Uterus (tissue), 2 donors: Measurements from ENCODE around the gene CAPS.

ENCODE experiments used
- POLR2A ChIP-seq, 2 donors: fragments of 450-650 bp; IDR thresholded peaks; one replicate each; pipeline ENCODE4 v1.6.1; 2016; ENCODE audit warnings: antibody characterized with exemption in 2 of 2, mild to moderate bottlenecking in 1 of 2, moderate library complexity in 1 of 2
- TF ChIP-seq, protein P1 (sequence below), 4 experiments: fragments of 200-600 bp in 2 of 4; fragments of 450-650 bp in 2 of 4; sonication (generic) in 2 of 4; IDR thresholded peaks; one replicate each; pipeline ENCODE4 v1.5.1; 2016 to 2019; ENCODE audit warnings: antibody characterized with exemption in 4 of 4, mild to moderate bottlenecking in 2 of 4, moderate library complexity in 1 of 4

DNA sequence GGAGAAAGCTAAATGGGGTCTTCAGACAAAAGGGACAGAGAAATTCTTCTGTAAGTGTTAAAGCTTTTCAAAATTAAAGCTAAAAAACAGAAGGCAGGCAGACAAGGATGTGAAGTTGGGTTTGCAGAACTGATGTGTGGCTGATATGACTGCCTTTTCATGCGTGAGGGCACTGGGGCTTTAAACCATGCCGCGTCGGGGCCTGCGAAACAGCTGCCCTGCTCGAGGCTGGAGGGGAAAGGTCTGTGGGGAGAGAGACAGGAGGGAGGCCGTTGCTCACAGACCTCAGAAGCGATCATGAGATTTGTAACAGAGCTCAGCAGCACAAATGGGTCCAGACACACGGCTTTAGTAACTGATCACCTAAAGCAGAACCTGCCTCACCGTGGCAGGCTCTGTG is 23.5 kb downstream of the CAPS start:
- TF ChIP-seq, protein P1, sequence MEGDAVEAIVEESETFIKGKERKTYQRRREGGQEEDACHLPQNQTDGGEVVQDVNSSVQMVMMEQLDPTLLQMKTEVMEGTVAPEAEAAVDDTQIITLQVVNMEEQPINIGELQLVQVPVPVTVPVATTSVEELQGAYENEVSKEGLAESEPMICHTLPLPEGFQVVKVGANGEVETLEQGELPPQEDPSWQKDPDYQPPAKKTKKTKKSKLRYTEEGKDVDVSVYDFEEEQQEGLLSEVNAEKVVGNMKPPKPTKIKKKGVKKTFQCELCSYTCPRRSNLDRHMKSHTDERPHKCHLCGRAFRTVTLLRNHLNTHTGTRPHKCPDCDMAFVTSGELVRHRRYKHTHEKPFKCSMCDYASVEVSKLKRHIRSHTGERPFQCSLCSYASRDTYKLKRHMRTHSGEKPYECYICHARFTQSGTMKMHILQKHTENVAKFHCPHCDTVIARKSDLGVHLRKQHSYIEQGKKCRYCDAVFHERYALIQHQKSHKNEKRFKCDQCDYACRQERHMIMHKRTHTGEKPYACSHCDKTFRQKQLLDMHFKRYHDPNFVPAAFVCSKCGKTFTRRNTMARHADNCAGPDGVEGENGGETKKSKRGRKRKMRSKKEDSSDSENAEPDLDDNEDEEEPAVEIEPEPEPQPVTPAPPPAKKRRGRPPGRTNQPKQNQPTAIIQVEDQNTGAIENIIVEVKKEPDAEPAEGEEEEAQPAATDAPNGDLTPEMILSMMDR (IDR thresholded peaks at IDR 0.05) = no peak
- TF ChIP-seq POLR2A (IDR thresholded peaks at IDR 0.05) = no peak
